Measurements from ENCODE around the gene C5orf58.
"Not testable (repeated sequence)": the region's sequence is repeated elsewhere in the genome, so short reads cannot be mapped to it uniquely, and the experiment has no call there.

C5orf58 gene

DNA sequence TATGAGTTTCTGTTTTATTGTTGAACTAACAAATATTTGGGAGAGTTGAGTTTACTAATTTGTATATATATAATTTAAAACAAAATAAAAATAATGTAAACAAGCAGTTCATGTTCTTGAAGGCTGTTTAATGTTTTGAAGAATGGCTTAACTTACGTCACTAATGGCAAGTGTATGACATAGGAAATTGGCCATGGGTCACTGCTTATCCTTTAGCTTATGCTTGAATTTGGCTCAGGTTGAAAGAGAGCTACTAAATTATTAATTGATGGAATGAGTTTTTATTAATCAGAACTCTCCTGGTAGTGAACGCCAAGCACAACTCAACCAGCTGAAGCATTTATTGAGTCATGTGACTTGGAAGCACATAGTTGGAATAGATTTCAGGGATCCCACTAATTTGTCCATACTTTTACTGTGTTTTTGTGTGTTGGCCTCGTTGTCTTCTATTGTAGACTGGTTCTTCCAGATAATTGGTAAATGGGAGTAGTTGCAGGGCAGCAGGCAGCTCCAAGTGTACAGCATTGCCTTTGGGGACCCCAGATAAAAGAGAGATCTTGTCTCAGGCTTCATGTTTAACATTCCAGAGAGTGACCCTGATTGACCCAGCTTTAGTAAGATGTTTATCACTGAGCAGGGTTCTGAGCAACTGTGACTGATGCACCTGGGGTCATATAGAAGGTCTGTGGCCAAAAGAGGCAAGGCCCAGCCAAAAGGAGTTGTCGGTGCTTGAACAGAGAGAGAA, 13.5 kb downstream of the C5orf58 start:
- no peak for DNase-seq (ENCODE audit: extremely low read depth, low read depth)
- TF ChIP-seq, protein P1, sequence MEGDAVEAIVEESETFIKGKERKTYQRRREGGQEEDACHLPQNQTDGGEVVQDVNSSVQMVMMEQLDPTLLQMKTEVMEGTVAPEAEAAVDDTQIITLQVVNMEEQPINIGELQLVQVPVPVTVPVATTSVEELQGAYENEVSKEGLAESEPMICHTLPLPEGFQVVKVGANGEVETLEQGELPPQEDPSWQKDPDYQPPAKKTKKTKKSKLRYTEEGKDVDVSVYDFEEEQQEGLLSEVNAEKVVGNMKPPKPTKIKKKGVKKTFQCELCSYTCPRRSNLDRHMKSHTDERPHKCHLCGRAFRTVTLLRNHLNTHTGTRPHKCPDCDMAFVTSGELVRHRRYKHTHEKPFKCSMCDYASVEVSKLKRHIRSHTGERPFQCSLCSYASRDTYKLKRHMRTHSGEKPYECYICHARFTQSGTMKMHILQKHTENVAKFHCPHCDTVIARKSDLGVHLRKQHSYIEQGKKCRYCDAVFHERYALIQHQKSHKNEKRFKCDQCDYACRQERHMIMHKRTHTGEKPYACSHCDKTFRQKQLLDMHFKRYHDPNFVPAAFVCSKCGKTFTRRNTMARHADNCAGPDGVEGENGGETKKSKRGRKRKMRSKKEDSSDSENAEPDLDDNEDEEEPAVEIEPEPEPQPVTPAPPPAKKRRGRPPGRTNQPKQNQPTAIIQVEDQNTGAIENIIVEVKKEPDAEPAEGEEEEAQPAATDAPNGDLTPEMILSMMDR (IDR thresholded peaks at IDR 0.05; ENCODE audit: low read depth, low read length, missing control alignments): no peak

DNA sequence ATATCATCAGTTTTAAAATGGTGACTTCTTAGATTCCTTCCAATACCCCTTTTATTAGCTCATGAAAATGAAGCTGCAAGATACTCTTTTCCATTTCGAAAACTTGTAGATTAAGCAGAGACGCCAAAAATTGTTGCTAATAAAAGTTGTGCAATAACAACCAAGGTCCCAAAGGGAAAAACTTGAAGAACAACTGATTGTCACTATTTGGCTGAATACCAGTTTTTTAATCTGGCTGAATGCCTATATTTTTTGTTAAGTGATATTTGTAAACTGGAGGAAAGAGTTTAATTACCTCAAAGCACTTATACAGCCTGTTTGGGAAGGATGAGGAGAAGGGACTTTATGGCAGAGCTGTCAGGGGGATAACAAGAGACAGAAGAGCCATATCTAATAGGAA, 14.6 kb downstream of the C5orf58 start:
- TF ChIP-seq, protein P1 (IDR thresholded peaks at IDR 0.05; ENCODE audit: low read depth, low read length, missing control alignments): no peak
- no peak for DNase-seq (ENCODE audit: extremely low read depth, low read depth)
- no peak overlapping the region for H3K4me3 ChIP-seq (replicated peaks; ENCODE audit: low read depth, low read length)

More for the DNA sequence above, 13.5 kb downstream of the C5orf58 start:
- H3K4me3 ChIP-seq (replicated peaks; ENCODE audit: low read depth, low read length): no peak overlapping the region

DNA sequence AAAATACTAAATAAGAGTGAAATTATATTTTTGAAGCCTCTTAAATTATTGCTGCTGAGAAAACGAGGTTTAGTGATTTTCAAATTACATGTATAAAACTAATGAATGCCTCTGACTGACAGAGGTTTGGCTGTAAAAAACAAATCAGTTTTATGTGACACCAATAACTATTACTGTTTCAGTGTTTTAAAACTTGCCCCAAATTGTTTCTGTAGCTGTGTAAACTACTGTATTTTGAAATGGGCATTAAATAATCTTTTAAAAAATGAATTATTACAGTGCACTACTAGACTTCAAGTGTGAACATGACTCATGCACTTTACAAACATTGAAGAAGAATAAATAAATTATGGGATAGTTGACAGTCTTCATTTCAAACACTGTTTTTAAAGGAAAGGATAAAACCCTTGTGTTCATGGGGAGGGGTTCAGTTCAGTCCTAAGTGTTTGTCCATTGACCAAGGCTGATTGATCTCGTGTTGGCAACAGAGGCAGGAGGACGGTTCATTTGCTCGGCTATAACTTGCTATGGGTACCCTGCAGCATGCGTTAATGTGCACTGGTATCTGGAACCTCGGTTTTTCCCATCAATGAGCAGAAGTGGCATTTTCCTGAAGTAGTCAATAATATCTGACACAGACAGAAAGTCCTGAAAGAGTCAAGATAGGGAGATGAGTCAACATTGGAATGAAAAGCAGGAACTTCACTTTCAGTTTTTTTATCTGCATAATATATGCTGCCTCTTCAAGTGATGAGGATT, 15.6 kb downstream of the C5orf58 start:
- DNase-seq (ENCODE audit: extremely low read depth, low read depth): no peak

DNA sequence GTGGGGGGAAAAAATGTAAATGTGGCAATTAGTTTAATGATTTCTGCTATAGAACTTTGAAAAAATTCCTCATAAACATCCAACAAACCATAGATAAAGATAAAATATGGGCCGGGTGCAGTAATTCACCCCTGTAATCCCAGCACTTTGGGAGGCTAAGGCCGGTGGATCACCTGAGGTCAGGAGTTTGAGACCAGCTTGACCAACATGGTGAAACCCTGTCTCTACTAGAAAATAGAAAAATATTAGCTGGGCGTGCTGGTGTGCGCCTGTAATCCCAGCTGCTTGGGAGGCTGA, 16.1 kb downstream of the C5orf58 start:
- DNase-seq (ENCODE audit: extremely low read depth, low read depth): not testable (repeated sequence)

More for the DNA sequence above, 15.6 kb downstream of the C5orf58 start:
- H3K4me3 ChIP-seq (replicated peaks; ENCODE audit: low read depth, low read length): no peak overlapping the region
- TF ChIP-seq, protein P1 (IDR thresholded peaks at IDR 0.05; ENCODE audit: low read depth, low read length, missing control alignments): no peak

DNA sequence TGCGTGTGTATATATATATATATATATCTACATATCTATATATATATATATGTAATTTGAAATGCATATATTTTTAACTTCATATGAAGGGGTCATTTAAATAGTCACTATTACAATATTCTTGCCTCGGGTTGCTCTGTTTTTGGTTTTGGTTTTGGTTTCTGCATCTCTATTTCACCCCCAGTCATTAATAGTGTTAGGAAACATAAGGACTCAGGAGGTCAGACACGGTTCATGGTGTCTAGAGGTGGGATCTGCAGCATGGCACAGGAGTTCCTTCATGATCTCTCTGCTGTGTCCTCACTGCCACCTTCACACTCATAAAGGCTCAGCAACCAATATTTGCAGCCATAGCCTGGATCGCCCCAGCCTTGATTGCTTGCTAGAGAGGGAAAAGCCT, 16.6 kb downstream of the C5orf58 start:
- DNase-seq (ENCODE audit: extremely low read depth, low read depth): no peak
- TF ChIP-seq, protein P1 (IDR thresholded peaks at IDR 0.05; ENCODE audit: low read depth, low read length, missing control alignments): no peak
- H3K4me3 ChIP-seq (replicated peaks; ENCODE audit: low read depth, low read length): no peak overlapping the region

More for the DNA sequence above, 16.1 kb downstream of the C5orf58 start:
- not testable (repeated sequence) for H3K4me3 ChIP-seq (replicated peaks; ENCODE audit: low read depth, low read length)

DNA sequence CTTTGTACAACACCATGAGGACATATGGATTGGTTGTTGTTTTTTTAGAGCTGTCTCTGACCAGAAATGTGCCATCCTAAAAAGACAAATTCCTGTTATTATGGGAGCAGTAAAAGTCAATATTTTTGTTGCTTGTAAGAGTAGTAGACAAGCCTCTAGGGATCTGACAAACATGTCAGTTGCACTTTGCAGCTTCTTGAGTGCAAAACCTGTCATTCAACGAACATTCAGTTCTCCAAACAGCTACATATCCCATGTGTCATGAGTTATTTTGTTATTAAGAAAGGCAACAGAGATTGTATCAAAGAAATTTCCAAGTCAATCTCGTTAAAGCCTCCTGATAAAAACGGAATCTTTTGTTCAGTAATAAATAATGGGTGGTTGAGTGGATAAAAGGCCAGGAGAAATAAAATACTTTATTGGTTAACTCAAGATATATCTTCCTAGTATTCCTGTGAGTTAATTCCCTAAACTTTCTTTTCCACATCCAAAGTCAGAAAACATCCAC, 18.1 kb downstream of the C5orf58 start:
- no peak overlapping the region for H3K4me3 ChIP-seq (replicated peaks; ENCODE audit: low read depth, low read length)
- DNase-seq (ENCODE audit: extremely low read depth, low read depth): no peak
- TF ChIP-seq, protein P1 (IDR thresholded peaks at IDR 0.05; ENCODE audit: low read depth, low read length, missing control alignments): no peak

DNA sequence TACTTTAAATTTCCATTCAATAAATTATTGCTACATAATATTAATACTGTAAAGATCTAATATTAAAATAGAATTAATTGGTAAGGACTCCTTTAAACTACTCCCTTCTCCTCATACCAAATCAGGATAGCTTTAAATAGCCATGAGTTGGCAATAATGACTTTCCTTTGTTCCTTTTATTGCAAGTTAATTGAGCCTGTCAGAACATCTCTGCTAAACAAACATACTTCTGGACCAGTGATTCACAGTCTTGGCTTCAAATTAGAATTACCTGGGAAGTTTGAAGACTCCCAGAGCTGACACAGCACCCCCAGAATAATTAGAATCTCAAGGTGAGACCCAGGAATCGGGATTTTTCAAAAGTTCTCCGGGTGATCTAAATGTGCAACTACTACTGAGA, 18.7 kb downstream of the C5orf58 start:
- TF ChIP-seq, protein P1 (IDR thresholded peaks at IDR 0.05; ENCODE audit: low read depth, low read length, missing control alignments): no peak
- H3K4me3 ChIP-seq (replicated peaks; ENCODE audit: low read depth, low read length): no peak overlapping the region
- no peak for DNase-seq (ENCODE audit: extremely low read depth, low read depth)

All from HFF-Myc (cell line).